GM10266 (cell line): ENCODE measurements around the gene SEC63.
"Not testable (repeated sequence)": the region's sequence is repeated elsewhere in the genome, so short reads cannot be mapped to it uniquely, and the experiment has no call there.

Source experiments
- DNase-seq: peaks from one replicate; pipeline ENCODE4 v3.0.0; 2012; ENCODE audit errors: extremely low spot score
- CTCF ChIP-seq: IDR thresholded peaks from 2 replicates; pipeline ENCODE4 v1.5.1; 2012; ENCODE audit warnings: mild to moderate bottlenecking, low read depth; ENCODE audit not compliant: control insufficient read depth, insufficient read depth; ENCODE audit errors: missing control alignments

The SEC63 gene

GRCh38 chr6:107971181-107971580 lies 13.2 kb upstream of the SEC63 start:
- no peak for TF ChIP-seq CTCF
- DNase-seq: no peak

GRCh38 chr6:107970255-107970654 lies 12.2 kb upstream of the SEC63 start:
- DNase-seq: no peak
- no peak for TF ChIP-seq CTCF

GRCh38 chr6:107968081-107968480 lies 10.1 kb upstream of the SEC63 start:
- TF ChIP-seq CTCF: no peak
- no peak for DNase-seq

- TF ChIP-seq CTCF: no peak
- no peak for DNase-seq
These were observed 7.7 kb upstream of the SEC63 start for GRCh38 chr6:107965746-107966145.

GRCh38 chr6:107962723-107963122 lies 4.7 kb upstream of the SEC63 start:
- no peak for DNase-seq
- no peak for TF ChIP-seq CTCF

- DNase-seq: no peak
- TF ChIP-seq CTCF: no peak
These were observed 1.4 kb upstream of the SEC63 start for GRCh38 chr6:107959392-107959791.

GRCh38 chr6:107958689-107959362 lies 818 bp upstream of the SEC63 start:
- not testable (repeated sequence) for DNase-seq
